ENCODE measurements around the gene TOLLIP. TPM values are rescaled to one million over a fixed set of nuclear protein-coding genes. Genes with fewer than 3 reads are reported as not detected.
A peak's percentile ranks its signal among the peaks of the same experiment; 100 is the strongest.

The TOLLIP gene
- total RNA-seq, 1 experiment from 2014 or later, result 32.3 TPM

- Histone ChIP-seq H4K8ac (replicated peaks; ENCODE audit: insufficient read length, low read depth, low read length) (no peak overlapping the region), H3K4me2 (ENCODE audit: insufficient read depth, insufficient read length, low read length) (no peak overlapping the region), H2BK120ac (ENCODE audit: low read depth, low read length, poor library complexity, severe bottlenecking) (no peak overlapping the region), H4K91ac (ENCODE audit: insufficient read length, low read depth, low read length) (no peak overlapping the region), H3K27ac (ENCODE audit: insufficient read length, low read depth, low read length) (no peak overlapping the region), H2BK5ac (ENCODE audit: insufficient read length, low read length) (no peak overlapping the region), H3K4me1 (ENCODE audit: insufficient read depth, low read length) (no peaks in the 10 kb centered on the region), H3K14ac (ENCODE audit: insufficient read depth, low read length) (no peak overlapping the region), H3K9ac (ENCODE audit: extremely low read depth, insufficient read length, low read length) (no peak overlapping the region), H2BK12ac (ENCODE audit: insufficient read length, low read depth, low read length) (no peak overlapping the region), H2AK5ac (ENCODE audit: insufficient read length, low read length) (no peak overlapping the region), H3T11ph (ENCODE audit: low read length) (no peak overlapping the region), H2AFZ (ENCODE audit: low read length) (no peak overlapping the region), H3K23me2 (ENCODE audit: insufficient read length, low read depth, low read length, poor library complexity, severe bottlenecking) (no peaks in the 10 kb centered on the region), H3K9me3 (ENCODE audit: control insufficient read depth, low read depth, low read length) (no peaks in the 10 kb centered on the region), H2BK15ac (ENCODE audit: low read depth, low read length) (no peak overlapping the region), H2BK20ac (ENCODE audit: low read depth, low read length, poor library complexity, severe bottlenecking) (no peak overlapping the region), H3K56ac (ENCODE audit: insufficient read length, low read depth, low read length) (no peak overlapping the region), H3K27me3 (ENCODE audit: insufficient read depth, low read length) (no peaks in the 10 kb centered on the region), H4K20me1 (ENCODE audit: control insufficient read depth, insufficient read depth, insufficient read length) (no peaks in the 10 kb centered on the region), H3K18ac (ENCODE audit: insufficient read length, low read depth, low read length) (no peak overlapping the region), H3K4ac (ENCODE audit: low read depth, low read length) (no peak overlapping the region), H3K79me1 (ENCODE audit: insufficient read depth, low read depth, low read length, poor library complexity, severe bottlenecking) (no peaks in the 10 kb centered on the region), H4K5ac (ENCODE audit: insufficient read length, low read depth, low read length) (no peak overlapping the region), H3K79me2 (ENCODE audit: insufficient read depth, low read length) (no peaks in the 10 kb centered on the region), H3K23ac (ENCODE audit: insufficient read length, low read depth, low read length) (no peak overlapping the region)
- H3K9me3 Mint-ChIP-seq, result no peaks in the 10 kb centered on the region; a peak in 2 of 5 replicates
- peak overlapping the region; percentile 97 to 99 (median 97) for H3K27ac Mint-ChIP-seq
- H3K4me3 Mint-ChIP-seq, result no peak overlapping the region
- WGBS (ENCODE audit: extremely low coverage, insufficient read length, low lambda C conversion rate), result no CpG with 5 or more reads among the region's 12 CpGs
- no peak for TF ChIP-seq CTCF (conservative IDR thresholded peaks at IDR 0.05)
- H3K4me1 Mint-ChIP-seq, result peaks cover 6 to 21% of the 10 kb centered on the region in 2 experiments
- peaks cover 0 to 3% (median 0%) of the 10 kb centered on the region in 3 experiments; a peak in 2 of 7 replicates for H3K36me3 Mint-ChIP-seq (ENCODE audit: insufficient read depth in 1 of 3, low read depth in 3 of 3)
- H3K27me3 Mint-ChIP-seq (ENCODE audit: low read depth), result peaks cover 11% of the 10 kb centered on the region
- peak; percentile 73 for DNase-seq
Measured at GRCh38 chr11:1351278-1351937, 42.0 kb upstream of the TOLLIP start.

Measured in H9 (cell line).